HG02610 (cell line): Measurements from ENCODE around the gene ZNF444.
"Not testable (repeated sequence)": the region's sequence is repeated elsewhere in the genome, so short reads cannot be mapped to it uniquely, and the experiment has no call there.

ENCODE experiments used
- ATAC-seq: cut with Tn5 transposase; IDR thresholded peaks from one replicate; pipeline ENCODE4 v1.9.1; 2021; ENCODE audit warnings: mild to moderate bottlenecking, moderate library complexity; ENCODE audit not compliant: unreplicated experiment

ZNF444 gene

DNA sequence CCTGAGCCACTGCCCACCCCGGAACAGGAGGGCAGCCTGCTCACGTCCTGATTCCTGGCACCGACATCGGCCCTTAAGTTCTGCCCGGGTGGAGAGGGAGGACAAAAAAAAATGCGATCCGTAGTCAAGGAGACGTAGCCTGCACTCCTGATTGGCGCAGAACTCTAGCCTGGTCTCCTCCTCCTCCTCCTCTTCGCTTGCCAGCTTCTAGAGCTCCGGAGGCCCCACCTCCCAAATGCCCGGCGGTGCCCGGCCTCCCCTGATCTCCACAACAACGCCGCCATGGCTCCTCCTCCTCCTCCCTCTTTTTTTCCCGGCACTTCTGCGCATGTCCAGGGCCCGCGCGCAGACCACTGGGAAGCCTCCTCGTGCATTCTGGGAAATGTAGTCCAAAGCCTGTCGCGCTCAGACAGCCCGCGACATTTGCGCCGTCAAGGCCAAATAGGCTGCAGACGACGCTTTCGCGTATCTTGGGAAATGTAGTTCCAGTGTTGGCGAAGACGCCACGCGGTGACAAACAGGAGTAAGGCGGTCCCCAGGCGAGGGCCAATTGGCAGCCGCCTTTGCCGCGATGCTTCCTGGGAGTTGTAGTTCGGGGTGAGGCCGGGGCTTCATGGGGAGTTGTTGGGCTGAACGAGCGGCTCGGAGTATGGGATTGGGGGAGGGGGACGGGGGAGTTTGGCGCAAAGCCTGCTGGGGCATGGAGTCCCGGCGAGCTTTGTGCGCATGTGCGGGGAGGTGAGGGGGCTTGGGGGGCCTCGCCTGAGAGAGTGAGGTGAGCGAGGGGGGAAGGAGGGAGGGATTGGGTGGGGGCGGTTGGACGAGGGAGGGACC lies at the start of gene ZNF444:
ZNF444 (plus strand) TSS at position 705 of the 834 bp plus-strand sequence. CDS start 5,625 bp downstream, outside the sequence.
- peak; percentile 90 for ATAC-seq

DNA sequence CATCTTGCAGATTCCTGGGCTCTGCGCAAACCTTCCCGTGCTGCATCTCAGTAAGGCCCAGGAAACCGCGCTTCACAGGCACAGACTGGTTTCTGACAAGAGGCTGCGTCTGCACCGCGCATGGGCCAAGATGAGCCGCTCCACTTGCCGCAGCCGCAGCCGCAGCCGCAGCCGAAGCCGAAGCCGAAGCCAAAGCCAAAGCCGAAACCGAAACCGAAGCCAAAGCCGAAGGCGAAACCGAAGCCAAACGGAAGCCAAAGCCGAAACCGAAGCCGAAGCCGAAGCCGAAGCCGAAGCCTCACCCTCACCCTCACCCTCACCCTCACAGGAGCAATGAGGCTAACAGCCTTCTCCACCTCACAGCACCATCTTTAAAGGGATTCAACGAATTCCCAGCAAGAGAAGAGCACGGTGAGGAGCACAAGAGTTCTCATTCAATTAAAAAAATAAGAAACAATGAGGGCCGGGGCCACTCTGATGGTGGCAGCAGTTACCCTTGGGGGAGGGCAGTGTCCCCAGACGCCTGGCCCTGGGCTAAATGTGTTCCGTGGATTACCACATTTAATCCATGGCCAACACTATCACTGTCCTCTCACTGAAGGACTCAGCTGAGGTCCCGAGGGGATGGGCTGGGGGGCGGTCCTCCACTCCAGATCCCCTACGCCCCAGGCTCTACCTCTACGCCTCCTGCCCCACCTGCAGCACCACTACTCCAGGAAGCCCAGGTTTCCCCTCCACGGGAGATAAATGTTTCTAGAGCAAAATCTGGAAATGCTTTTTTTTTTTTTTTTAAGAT lies 49.1 kb upstream of the ZNF444 start:
- ATAC-seq: no peak

DNA sequence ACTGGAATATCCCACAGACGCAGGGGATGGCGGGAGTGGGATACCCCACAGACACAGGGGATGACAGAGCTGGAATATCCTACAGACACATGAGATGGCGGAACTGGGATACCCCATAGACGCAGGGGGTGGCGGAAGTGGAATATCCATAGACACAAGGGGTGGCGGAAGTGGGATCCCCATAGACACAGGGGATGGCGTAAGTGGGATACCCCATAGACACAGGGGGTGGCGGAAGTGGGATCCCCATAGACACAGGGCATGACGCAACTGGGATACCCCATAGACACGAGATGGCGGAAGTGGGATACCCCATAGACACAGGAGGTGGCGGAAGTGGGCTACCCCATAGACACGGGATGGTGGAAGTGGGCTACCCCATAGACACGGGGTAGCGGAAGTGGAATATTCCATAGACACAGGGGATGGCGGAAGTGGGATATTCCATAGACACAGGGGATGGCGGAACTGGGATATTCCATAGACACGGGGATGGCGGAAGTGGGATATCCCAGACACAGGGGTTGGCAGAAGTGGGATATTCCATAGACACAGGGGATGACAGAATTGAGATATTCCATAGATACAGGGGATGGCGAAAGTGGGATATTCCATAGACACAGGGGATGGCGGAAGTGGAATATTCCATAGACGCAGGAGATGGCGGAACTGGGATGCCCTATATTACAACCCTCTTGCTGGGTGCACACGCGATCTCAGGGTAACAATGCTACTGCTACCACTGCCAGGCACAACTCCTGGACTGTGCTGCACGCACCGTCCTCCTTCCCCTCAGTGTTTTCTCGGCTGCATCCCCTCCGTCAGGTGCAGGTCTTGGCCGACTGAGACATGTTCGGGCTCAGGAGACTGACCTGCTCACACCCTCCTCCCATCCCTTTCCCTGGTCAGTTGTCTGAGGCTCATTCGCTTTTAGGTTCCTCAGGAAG lies 48.1 kb upstream of the ZNF444 start:
- no peak for ATAC-seq

DNA sequence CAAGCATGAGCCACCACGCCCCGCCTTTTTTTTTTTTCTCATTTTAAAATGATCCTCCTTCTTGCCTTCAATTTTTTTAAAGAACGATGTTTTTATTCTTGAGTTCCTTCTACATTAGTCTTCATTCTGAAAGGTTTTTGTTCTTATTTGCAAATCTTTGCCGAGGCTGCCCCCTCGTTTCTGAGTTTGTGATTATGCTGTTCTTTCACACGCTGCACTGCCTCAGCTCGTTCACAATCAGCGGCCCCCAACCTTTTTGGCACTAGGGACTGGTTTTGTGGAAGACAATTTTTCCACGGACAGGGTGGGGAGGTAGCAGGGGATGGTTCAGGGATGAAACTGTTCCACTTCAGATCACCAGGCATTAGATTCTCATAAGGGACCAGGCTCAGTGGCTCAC lies 46.6 kb upstream of the ZNF444 start:
- no peak for ATAC-seq

DNA sequence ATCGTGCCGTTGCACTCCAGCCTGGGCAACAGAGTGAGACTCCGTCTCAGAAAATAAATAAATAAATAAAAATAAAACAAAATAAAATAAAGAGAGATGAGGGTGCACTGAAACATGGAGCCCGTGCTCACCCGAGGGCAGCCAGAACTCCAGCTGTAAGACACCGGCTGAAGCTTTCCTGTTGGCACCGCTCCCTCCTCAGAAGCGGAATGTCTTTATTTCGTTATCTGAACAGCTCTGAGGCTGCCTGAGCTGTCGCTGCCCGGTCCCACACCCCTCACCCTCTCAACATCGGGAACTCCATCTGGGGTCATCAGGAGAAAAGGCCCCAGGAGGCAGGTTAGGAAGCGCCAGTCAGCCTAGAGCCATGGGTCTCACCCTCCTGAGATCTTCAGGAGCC lies 44.4 kb upstream of the ZNF444 start:
- ATAC-seq: no peak

GRCh38 chr19:56097306-56097705 lies 43.8 kb upstream of the ZNF444 start:
- no peak for ATAC-seq

DNA sequence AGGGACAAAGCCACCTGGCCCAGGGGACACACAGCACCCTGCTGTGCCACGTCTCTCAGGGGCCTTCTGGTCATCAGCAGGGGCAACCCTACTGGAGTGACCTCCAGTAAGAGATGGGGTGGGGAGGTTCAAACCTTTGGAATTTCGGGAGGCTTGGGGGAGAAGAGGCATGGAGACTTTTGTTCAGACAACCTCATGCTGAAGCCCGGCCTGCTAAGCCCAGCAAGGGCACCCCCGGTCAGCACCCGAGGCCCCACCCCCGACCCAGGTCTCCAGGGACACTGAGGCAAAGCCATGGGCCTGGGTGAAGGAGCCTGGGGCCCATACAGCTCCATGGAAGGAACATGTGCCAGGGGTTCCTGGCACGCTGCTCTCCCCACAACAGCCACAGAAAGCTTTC lies 43.3 kb upstream of the ZNF444 start:
- no peak for ATAC-seq

DNA sequence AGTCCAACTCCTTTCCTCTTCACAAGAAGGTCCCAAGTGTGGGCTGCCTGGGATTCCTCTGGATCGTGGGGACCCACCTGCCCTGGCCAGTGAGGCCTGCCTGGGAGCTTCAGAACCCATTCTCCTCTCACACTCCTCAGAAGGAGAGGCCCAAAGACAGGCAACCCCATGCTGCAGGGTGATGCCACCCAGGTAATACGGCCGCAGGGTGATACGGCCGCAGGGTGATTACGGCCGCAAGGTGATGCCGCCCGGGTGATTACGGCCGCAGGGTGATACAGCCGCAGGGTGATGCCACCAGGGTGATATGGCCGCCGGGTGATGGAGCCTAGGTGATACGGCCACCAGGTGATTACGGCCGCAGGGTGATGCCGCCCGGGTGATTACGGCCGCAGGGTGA lies 42.9 kb upstream of the ZNF444 start:
- ATAC-seq: not testable (repeated sequence)

GRCh38 chr19:56098731-56099568 lies 42.1 kb upstream of the ZNF444 start:
- ATAC-seq: no peak

- no peak for ATAC-seq
Observed at GRCh38 chr19:56099638-56100539, 41.2 kb upstream of the ZNF444 start.

DNA sequence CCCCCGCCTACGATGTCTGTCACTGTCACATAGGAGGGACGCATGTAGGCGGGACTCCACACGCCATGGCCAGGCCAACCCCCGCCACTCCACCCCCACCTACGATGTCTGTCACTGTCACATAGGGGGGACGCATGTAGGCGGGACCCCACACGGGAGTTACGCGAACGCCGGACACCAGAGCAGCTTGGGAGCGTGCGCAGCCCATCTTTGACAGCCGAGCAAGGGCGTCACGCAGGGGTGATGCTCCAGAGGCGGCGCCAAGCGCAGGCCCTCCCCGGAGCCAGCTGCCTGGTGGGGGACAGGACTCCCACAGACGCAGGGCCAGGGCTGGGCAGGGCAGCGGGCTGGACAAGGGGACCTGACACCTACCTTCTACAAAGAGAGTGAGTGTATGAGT lies 40.0 kb upstream of the ZNF444 start:
- ATAC-seq: no peak

DNA sequence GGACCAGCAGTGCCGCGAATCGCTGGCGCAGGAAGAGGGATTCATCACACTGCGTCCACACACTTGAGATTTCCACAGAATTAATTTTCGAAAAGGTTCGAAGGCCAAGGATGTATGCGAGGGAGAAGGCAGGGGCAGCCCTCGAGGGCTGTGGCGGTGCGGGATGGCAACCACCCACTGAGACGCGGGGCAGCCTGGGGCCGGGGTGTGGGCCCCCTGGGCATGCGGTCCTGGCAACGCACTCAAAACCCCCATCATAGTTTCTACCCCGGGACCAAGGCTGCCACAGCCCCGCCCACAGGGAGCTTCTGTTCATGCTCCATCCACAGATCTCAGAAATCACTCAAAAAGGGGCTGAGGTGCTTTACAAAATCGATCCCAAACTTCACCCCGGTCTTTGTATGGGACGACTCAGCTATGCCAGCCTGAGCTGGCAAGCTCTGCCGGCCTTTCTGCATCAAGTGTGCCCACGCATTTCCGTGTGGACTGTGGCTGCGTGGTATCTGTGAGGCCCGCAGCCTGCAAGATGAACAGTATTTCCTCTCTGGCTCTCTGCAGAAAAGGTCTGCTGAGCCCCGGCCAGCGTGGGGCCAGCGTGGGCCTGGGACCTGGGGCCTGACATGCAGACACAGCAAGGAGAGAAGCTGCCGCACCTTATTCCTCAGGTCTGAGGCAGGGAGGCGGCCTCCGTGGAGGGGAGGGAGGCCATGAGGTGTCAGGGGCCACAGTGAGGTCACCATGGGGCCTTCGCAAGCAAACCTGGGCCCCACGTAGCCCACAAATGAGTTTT lies 39.1 kb upstream of the ZNF444 start:
- no peak for ATAC-seq

DNA sequence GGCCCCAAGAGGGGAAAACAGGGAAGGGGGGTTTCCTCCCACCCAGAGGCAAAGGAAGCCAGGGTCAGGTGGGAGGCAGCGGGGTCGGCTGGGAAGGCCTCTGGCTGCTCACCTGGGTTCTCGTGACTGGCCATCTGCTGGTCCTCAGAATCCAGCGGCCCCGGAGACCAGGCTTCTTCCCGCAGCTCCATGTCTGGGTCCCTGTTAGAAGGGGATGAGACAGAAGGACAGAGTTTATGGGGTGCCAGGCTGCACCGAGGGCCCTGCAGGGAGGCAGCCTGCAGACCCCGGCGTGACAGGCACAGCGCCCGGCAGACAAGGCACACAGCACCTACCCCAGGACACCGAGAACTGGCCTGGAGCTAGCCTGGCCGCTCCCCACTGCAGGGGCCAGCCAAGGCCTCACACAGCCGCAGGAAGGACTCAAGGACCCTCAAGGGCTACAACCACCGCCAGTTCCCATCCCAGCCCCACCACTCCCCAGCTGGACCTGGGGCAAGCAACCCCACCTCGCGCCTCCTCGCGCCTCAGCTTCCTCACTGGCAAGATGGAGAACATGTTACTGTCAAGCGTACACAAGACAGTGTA lies 38.0 kb upstream of the ZNF444 start:
- no peak for ATAC-seq

- no peak for ATAC-seq
Observed at GRCh38 chr19:56104423-56104822, 36.7 kb upstream of the ZNF444 start.

DNA sequence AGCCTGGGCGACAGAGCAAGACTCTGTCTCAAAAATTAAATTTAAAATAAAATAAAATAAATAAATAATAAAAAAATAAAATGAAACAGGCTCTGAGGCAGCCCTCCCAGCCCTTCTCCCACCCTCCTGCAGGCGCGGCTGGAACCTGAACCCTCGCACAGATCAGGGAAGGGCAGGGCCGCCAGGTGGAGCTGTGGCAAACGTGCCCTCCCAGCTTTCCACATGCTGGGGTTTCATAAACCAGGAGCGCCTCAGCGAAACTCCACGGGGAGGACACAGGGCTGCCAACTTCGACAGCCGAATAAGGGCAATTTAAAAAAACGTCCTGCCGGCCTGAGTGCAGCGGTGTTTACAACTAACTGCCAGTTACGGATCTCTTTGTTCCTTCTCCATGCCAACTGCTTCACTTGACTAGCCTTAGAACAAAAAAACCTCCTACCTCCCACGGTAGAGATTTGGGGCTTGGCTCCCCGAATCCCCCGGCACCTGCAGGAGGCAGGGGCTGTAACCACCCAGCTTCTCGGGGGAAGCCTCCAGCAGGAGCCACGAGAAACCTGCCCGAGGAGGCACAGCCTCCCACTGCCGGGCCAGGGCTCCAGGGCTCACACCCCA lies 35.9 kb upstream of the ZNF444 start:
- ATAC-seq: no peak

DNA sequence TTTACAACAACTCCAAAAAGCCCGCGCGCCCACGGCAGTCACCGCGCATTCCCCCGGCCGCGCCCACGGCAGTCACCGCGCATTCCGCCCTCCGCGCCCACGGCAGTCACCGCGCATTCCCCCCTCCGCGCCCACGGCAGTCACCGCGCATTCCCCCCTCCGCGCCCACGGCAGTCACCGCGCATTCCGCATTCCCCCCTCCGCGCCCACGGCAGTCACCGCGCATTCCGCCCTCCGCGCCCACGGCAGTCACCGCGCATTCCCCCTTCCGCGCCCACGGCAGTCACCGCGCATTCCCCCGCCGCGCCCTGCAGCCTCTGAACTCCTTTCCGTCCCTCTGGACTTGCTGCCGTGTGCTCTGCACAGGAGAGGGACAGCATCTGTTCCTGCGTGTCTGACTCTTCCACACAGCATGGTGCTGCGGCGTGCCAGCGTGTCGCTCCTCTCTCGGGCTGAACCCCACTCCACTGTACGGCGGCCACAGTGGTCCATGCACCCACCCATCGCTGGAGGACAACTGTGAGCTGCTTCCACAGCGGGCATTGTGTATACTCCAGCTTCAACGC lies 35.2 kb upstream of the ZNF444 start:
- not testable (repeated sequence) for ATAC-seq

DNA sequence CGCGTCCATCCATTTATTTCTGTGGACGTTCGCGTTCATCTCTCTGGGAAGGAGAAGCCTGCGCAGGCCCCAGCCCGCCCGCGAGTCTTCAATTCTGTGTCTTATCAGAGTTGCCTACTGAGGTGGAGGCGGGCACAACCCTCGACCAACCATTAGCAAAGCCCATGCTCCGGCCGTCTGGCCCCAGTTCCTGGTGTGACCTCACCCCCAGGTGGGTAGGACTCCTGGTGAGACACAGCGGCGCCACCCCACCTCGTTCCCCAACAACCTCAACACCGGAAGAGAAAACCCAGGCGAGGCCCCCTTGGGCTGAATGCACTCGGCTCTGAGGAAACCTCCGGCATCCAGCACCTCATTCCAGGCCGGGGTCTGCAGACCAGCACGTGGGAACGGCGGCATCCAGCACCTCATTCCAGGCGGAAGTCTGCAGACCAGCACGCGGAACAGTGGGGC lies 34.7 kb upstream of the ZNF444 start:
- ATAC-seq: no peak
